HUES48 (cell line): ENCODE data around the gene HEPACAM.

Source experiments
- H3K27ac ChIP-seq: one replicate; pipeline ENCODE4 v1.7.0; 2013; ENCODE audit warnings: low read depth, low read length, inconsistent platforms
- H3K27me3 ChIP-seq: 2 replicates; pipeline ENCODE4 v1.6.1; 2013; ENCODE audit warnings: mild to moderate bottlenecking, low read length; ENCODE audit not compliant: control insufficient read depth, insufficient read depth
- H3K36me3 ChIP-seq: 2 replicates; pipeline ENCODE4 v1.6.1; 2013; ENCODE audit warnings: low read length; ENCODE audit not compliant: control insufficient read depth, insufficient read depth
- H3K4me1 ChIP-seq: 2 replicates; pipeline ENCODE4 v1.6.1; 2013; ENCODE audit warnings: mild to moderate bottlenecking, low read length; ENCODE audit not compliant: control insufficient read depth, insufficient read depth
- H3K4me3 ChIP-seq: 2 replicates; pipeline ENCODE4 v1.5.1; 2013; ENCODE audit warnings: mild to moderate bottlenecking, low read depth, low read length
- H3K9ac ChIP-seq: 2 replicates; pipeline ENCODE4 v1.6.1; 2013; ENCODE audit warnings: mild to moderate bottlenecking, low read depth, low read length, moderate library complexity
- H3K9me3 ChIP-seq: 2 replicates; pipeline ENCODE4 v1.6.1; 2013; ENCODE audit warnings: low read length; ENCODE audit not compliant: control insufficient read depth, insufficient read depth

The HEPACAM gene

DNA sequence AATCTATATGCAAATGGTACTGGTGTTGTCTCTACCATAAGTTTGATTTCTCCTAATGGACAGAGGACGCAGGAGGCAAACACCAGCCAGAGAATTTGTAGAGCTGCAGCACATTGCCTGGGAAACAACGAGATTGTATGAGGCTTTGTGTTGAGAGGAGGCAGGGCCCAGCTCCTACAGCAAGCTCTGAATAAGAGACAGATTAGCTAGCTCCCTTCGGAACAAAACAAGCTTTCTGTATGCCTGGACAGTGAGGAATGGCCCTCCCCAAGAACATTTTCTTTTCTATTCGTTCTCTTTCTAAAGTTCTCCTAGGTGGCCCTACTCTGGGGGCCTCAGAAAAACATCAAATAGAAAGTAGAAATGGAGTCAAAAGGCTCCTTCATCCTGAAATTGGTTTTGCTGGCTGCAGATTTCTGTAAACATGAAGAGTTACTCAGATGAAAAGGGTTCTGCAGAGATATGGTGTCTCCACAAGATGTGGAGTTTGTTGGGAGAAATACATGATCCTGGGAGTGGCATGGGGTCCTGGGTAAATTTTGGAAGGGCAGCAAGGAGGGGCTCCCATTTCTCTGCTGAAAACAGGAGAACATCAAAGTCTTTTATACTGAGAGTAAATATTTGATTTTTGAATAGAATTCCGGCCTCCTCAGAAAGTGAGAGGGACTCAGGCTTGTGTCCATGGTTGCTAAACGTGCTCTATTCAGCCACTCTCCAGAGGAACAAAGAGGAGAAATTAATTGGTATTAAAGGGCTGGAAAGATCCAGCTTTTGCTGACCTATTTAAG is 6.8 kb upstream of the HEPACAM start:
- Histone ChIP-seq H3K27me3 (no peaks in the 10 kb centered on the region), H3K4me1 (no peaks in the 10 kb centered on the region), H3K9me3 (no peaks in the 10 kb centered on the region), H3K4me3 (no peak overlapping the region), H3K27ac (no peak overlapping the region), H3K9ac (no peak overlapping the region), H3K36me3 (no peaks in the 10 kb centered on the region)

DNA sequence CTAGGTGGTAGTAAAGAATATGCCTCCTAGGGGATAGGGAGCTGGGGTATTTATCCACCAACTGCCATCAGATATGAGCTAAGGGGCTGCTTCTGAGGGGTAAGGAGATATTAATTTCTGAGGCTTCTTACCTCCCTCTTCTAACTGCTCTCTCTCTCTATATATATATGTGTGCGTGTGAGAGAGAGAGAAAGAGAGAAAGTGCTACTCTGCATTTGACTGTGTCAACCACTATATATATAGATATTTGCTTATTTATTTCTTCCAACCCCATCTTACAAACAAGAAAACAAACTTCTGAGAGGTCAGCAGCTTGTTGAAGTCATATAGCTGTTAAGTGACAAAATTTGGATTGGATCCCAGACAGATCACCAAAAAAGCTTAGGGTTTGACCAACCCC is 5.9 kb upstream of the HEPACAM start:
- Histone ChIP-seq H3K9me3 (no peaks in the 10 kb centered on the region), H3K9ac (no peak overlapping the region), H3K27me3 (0 out of 2 replicates have a peak, but pooled peaks cover 2% of the 10 kb centered on the region), H3K36me3 (no peaks in the 10 kb centered on the region), H3K4me3 (no peak overlapping the region), H3K4me1 (no peaks in the 10 kb centered on the region), H3K27ac (no peak overlapping the region)

DNA sequence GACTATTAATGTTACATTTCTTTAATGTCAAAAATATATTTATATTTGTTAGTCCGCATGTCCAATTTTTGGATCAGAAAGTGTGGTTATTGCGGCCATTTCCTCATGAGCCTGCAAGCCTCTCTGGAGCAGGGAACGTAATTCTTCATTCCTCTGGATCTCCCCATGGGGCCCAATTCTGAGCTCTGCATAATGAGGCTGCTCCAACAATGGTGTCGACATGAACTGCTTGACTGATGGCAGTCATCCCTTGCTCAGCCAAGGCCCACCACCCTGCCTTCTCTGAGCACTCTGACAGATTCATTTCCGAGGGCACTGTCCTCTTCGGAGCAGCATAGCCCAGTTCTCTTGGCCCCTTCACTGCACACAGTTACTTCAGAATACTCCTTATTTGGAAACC is 3.1 kb upstream of the HEPACAM start:
- no peaks in the 10 kb centered on the region for H3K9me3 ChIP-seq
- H3K9ac ChIP-seq, result no peak overlapping the region
- H3K4me3 ChIP-seq, result no peak overlapping the region
- H3K27ac ChIP-seq, result no peak overlapping the region
- H3K36me3 ChIP-seq, result no peaks in the 10 kb centered on the region
- H3K4me1 ChIP-seq, result peaks cover 4% of the 10 kb centered on the region
- 0 out of 2 replicates have a peak, but pooled peaks cover 11% of the 10 kb centered on the region for H3K27me3 ChIP-seq

DNA sequence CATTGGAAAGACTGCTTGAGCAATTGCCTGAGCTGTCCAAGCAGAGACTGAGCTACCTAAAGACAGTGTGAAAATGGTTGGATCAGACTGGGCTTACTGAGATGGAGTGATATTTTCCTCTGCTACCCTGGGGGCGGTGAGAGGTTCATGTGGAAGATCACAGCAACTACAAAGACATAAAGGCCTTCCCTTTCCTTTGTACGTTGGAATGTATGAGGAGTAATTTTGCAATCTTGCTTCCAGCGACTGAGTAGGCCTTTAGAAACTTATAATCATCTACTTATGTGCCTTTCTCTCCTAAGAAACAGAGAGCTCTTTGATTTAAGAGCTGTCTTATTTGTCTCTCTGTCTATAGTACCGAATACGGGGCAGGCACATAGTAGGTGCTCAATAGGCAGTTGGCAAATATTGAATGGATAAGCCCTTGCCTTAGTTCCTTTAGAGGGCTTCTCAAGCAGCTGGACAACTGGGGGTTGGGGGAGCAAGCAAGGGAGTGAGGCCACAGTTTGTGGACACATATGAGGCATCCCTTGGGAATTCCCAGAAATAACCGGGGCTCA is 2.4 kb upstream of the HEPACAM start:
- Histone ChIP-seq H3K4me1 (peaks cover 4% of the 10 kb centered on the region), H3K27me3 (0 out of 2 replicates have a peak, but pooled peaks cover 11% of the 10 kb centered on the region), H3K9me3 (no peaks in the 10 kb centered on the region), H3K9ac (no peak overlapping the region), H3K4me3 (no peak overlapping the region), H3K36me3 (no peaks in the 10 kb centered on the region), H3K27ac (no peak overlapping the region)

DNA sequence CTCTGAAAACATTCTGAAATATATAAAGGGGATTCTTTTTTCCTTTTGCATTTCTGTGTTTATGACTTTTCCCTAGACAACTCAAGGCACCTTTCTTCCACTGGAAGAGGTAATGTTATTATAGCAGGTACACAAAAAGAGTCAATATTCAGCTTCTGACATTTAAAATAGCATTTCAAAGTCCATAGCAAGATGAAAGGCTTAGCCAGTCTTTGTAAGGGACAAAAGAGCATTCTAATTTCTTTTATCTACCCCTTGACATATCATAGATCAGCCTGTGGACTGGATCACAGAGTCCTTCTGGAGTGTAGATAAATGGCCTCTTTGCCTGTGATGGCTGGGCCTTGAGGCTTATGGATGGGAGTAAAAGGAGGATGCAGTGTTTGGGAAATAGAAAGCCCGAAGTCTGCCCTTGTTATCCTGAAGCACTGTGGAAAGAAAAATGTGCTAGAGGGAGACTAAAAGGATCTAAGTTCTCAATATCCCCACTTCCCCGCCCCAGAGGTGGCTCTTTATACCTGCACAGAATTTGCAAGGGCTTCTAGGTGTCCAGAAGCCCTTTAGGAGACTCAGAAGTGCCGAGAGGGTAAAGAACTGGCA is 1.6 kb upstream of the HEPACAM start:
- Histone ChIP-seq H3K4me1 (peaks cover 4% of the 10 kb centered on the region), H3K36me3 (no peaks in the 10 kb centered on the region), H3K9ac (no peak overlapping the region), H3K27ac (no peak overlapping the region), H3K27me3 (0 out of 2 replicates have a peak, but pooled peaks cover 11% of the 10 kb centered on the region), H3K4me3 (no peak overlapping the region), H3K9me3 (no peaks in the 10 kb centered on the region)

DNA sequence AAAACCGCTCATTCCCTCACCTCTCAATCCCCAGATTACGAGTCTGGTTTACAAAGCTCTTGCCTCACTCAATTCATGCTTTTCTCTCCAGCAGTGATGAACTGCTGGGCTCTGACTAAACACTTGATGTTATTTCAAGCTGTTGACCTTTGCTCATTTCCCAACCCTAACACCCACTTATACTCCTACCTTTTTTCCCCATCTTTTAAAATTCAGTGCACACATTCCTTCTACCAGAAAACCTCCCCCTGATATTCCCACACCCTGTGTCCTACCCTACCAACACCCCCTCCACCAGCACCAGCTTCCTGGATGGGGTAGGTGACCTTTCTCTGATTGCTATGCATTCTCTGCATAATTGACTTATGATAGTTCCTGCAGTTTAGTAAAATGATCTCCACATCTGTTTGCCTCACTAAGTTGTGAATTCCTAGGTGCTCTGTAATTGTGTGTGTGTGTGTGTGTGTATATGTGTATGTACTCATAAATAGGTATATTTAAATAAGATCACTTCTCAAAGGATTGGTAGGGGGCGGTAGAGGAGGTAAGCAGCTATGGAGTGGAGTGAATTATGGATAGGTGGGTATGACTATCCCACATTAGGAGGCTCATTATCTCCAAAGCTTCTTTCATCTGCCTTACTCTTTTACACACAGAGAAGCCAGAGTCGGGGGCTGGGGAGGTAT is 842 bp downstream of the HEPACAM start:
- H3K4me1 ChIP-seq, result peaks cover 4% of the 10 kb centered on the region
- no peaks in the 10 kb centered on the region for H3K9me3 ChIP-seq
- H3K27me3 ChIP-seq, result 0 out of 2 replicates have a peak, but pooled peaks cover 11% of the 10 kb centered on the region
- H3K27ac ChIP-seq, result no peak overlapping the region
- no peaks in the 10 kb centered on the region for H3K36me3 ChIP-seq
- H3K9ac ChIP-seq, result no peak overlapping the region
- H3K4me3 ChIP-seq, result no peak overlapping the region

DNA sequence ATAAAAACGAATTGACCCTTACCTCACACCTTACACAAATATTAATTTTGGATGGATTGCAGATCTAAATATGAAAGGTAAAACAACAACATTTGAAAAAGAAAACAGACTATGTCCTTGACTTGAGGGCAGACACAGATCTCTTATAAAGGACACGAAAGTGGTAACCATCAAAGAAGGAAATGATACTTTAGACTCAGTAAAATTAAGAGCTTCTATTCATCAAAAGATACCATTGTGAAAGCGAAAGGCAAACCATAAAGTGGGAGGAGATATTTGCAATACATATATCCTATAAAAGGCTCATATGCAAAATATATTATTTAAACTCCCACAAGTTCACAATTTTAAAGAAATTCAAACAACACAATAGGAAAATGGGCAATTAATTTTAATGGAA is 5.0 kb downstream of the HEPACAM start:
- Histone ChIP-seq H3K9ac (no peak overlapping the region), H3K27me3 (no peaks in the 10 kb centered on the region), H3K27ac (no peak overlapping the region), H3K9me3 (no peaks in the 10 kb centered on the region), H3K4me3 (no peak overlapping the region), H3K4me1 (peaks cover 4% of the 10 kb centered on the region), H3K36me3 (no peaks in the 10 kb centered on the region)

DNA sequence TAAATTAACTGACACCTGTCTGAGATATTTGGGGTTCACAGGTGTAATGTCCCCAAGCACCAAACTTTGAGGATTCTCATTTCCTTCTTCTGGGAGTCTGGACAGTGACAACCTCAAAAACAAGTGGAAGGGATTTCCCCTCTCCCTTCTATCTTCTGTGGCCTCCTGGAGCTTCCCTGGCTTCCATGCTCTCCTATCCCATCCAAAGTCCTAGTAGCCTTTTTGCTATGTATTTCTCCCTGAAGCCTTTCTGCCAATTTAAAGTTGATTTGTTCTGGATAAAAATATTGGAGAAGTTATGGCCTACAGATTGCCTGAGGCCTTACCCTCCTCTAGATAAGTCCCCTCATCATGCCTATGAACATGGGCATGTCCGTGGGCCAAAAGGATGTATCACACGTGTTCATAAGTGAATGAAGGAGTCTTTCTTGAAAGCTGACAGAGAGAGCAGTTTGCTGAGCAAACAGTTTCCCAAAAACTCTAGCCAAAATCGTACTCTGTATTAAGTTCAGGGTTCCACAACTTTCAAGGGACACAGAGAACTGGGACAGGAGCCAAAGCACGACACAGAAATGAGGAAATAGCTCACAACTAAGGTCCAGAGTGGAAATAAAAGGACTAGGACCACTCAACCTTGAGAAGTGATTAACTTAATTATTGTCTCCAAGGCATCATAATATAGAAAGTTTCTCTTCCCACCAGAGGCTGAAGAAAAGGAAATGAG is 6.7 kb downstream of the HEPACAM start:
- H3K27ac ChIP-seq, result no peak overlapping the region
- no peak overlapping the region for H3K9ac ChIP-seq
- H3K36me3 ChIP-seq, result no peaks in the 10 kb centered on the region
- H3K4me1 ChIP-seq, result no peaks in the 10 kb centered on the region
- H3K9me3 ChIP-seq, result no peaks in the 10 kb centered on the region
- H3K27me3 ChIP-seq, result peaks cover 7% of the 10 kb centered on the region; the same call in 1 of the 2 replicates
- no peak overlapping the region for H3K4me3 ChIP-seq

DNA sequence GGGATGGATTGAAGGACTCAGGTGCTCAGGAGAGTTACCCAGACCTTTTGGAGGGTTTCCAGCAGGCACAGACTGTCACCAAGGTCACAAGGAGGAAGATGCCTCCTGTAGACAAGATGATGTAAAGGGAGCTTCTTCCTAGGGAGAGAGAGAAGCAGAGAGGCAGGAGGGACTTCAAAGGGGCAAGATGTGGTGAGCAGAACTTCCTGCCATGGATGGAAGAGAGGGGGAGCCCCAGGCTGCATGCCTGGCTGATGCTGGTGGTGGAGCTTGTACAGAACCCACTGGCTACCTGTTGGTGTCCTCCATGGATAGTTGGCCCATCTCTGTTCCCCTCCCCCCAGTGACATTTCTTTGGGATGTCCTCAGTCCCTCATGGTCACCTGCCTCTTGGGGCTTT is 12.6 kb downstream of the HEPACAM start:
- Histone ChIP-seq H3K36me3 (no peaks in the 10 kb centered on the region), H3K9me3 (no peaks in the 10 kb centered on the region), H3K27me3 (peaks cover 65% of the 10 kb centered on the region), H3K9ac (no peak overlapping the region), H3K27ac (no peak overlapping the region), H3K4me1 (0 out of 2 replicates have a peak, but pooled peaks cover 5% of the 10 kb centered on the region), H3K4me3 (no peak overlapping the region)

DNA sequence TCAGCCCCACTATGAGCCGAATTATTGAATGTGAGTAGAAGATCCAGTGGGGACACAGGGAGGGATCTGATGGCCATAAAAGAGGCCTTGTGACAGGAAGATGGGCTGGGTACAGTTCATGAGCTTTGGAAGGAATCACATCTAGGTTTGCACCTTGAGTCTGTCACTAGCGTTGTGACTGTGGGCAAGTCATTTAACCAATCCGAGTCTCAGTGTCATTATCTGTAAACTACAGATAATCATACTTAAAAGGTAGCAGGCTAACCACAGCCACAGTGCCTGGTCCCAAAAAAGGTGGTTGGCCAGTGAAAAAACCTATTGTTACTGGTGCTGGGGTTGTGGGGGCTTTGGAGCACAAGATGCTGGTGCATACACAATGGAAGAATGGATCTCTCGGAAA is 13.0 kb downstream of the HEPACAM start:
- H3K27me3 ChIP-seq, result peaks cover 68% of the 10 kb centered on the region
- H3K4me3 ChIP-seq, result no peak overlapping the region
- no peaks in the 10 kb centered on the region for H3K36me3 ChIP-seq
- no peaks in the 10 kb centered on the region for H3K9me3 ChIP-seq
- no peak overlapping the region for H3K27ac ChIP-seq
- H3K9ac ChIP-seq, result no peak overlapping the region
- 0 out of 2 replicates have a peak, but pooled peaks cover 5% of the 10 kb centered on the region for H3K4me1 ChIP-seq
